Neural cell (in vitro differentiated cells): Measurements from ENCODE around the gene SLC25A36.

Experiments used
- CTCF ChIP-seq: fragments of 450-650 bp; IDR thresholded peaks from 2 replicates; pipeline ENCODE4 v1.5.1; 2014; ENCODE audit warnings: antibody characterized with exemption, mild to moderate bottlenecking, moderate library complexity; ENCODE audit not compliant: poor library complexity, severe bottlenecking
- EP300 ChIP-seq: fragments of 450-650 bp; conservative IDR thresholded peaks from 2 replicates; pipeline ENCODE4 v1.6.1; 2014; ENCODE audit warnings: antibody characterized with exemption, mild to moderate bottlenecking, moderate library complexity; ENCODE audit not compliant: poor library complexity, severe bottlenecking
- EZH2 ChIP-seq: fragments of 200-600, 300-800 bp; shearing (Covaris generic), sonication (generic); IDR thresholded peaks from 2 replicates; pipeline ENCODE4 v1.6.1; 2014; ENCODE audit warnings: antibody characterized with exemption, low read length, borderline replicate concordance, mild to moderate bottlenecking; ENCODE audit not compliant: insufficient read depth, poor library complexity, severe bottlenecking
- MXI1 ChIP-seq: fragments of 450-650 bp; conservative IDR thresholded peaks from 2 replicates; pipeline ENCODE4 v1.6.1; 2014; ENCODE audit warnings: antibody characterized with exemption, mild to moderate bottlenecking; ENCODE audit not compliant: poor library complexity, severe bottlenecking
- POLR2AphosphoS5 ChIP-seq: IDR thresholded peaks from 2 replicates; pipeline ENCODE4 v1.6.1; 2012
- RAD21 ChIP-seq: fragments of 450-650 bp; conservative IDR thresholded peaks from 2 replicates; pipeline ENCODE4 v1.6.1; 2014; ENCODE audit warnings: antibody characterized with exemption, mild to moderate bottlenecking, moderate library complexity
- REST ChIP-seq: IDR thresholded peaks from 2 replicates; pipeline ENCODE4 v1.6.1; 2012; ENCODE audit warnings: borderline replicate concordance
- SMC3 ChIP-seq: fragments of 450-650 bp; conservative IDR thresholded peaks from 2 replicates; pipeline ENCODE4 v1.6.1; 2014; ENCODE audit warnings: antibody characterized with exemption, mild to moderate bottlenecking, moderate library complexity; ENCODE audit not compliant: poor library complexity

GRCh38 chr3:140950144-140950543, 8.5 kb downstream of the SLC25A36 start:
- no peak for TF ChIP-seq CTCF
- no peak for TF ChIP-seq POLR2AphosphoS5
- TF ChIP-seq EP300, result no peak
- no peak for TF ChIP-seq EZH2
- TF ChIP-seq REST, result no peak
- TF ChIP-seq SMC3, result no peak
- TF ChIP-seq RAD21, result no peak
- no peak for TF ChIP-seq MXI1
